Lower lobe of right lung (tissue), 2 donors: ENCODE results near the gene PABPC1L. TPM values are rescaled to one million over a fixed set of nuclear protein-coding genes. Genes with fewer than 3 reads are reported as not detected.
A peak's percentile ranks its signal among the peaks of the same experiment; 100 is the strongest.

ENCODE experiments used
- ATAC-seq, 2 donors: fragments of 200-7000 bp; cut with Tn5 transposase; one replicate each; pipeline ENCODE4 v1.9.1; 2020 to 2022; ENCODE audit warnings: mild to moderate bottlenecking in 2 of 2, moderate library complexity in 2 of 2
- DNase-seq: peaks from one replicate; pipeline ENCODE4 v3.0.0-alpha.2; 2020
- H3K27ac ChIP-seq: fragments of 200-600 bp; one replicate; pipeline ENCODE4 v1.8.0; 2022
- H3K27me3 ChIP-seq: fragments of 200-600 bp; one replicate; pipeline ENCODE4 v1.8.0; 2022; ENCODE audit warnings: low read depth
- H3K36me3 ChIP-seq: fragments of 200-600 bp; one replicate; pipeline ENCODE4 v1.8.0; 2022; ENCODE audit warnings: mild to moderate bottlenecking
- H3K4me1 ChIP-seq: fragments of 200-600 bp; one replicate; pipeline ENCODE4 v1.8.0; 2022
- H3K4me3 ChIP-seq: fragments of 200-600 bp; one replicate; pipeline ENCODE4 v1.8.0; 2022; ENCODE audit warnings: mild to moderate bottlenecking
- H3K9me3 ChIP-seq: fragments of 200-600 bp; one replicate; pipeline ENCODE4 v1.8.0; 2022
- intact Hi-C: fragments of 100-400 bp; cut with DNase I; formaldehyde crosslinking; loops from one replicate; pipeline ENCODE4 v1.11.0; 2022
- total RNA-seq: library from RNA; stranded (reverse); fragmentation: NEBNext Ultra II Directional; extraction: Animal tissue kit (Norgen Biotek cat#: 25700); gene quantifications from one replicate; pipeline ENCODE4 v1.2.1, GENCODE V29; 2021
- TF ChIP-seq, protein P1 (sequence below): fragments of 200-600 bp; IDR thresholded peaks from one replicate; pipeline ENCODE4 v1.8.0; 2022; ENCODE audit warnings: antibody characterized with exemption, mild to moderate bottlenecking
- donor health status: DM: no; HTN: yes; CAD: no; lungs with severe emphysema.

PABPC1L gene
- total RNA-seq, 1 donor from 2014 or later = 56.3 TPM

DNA sequence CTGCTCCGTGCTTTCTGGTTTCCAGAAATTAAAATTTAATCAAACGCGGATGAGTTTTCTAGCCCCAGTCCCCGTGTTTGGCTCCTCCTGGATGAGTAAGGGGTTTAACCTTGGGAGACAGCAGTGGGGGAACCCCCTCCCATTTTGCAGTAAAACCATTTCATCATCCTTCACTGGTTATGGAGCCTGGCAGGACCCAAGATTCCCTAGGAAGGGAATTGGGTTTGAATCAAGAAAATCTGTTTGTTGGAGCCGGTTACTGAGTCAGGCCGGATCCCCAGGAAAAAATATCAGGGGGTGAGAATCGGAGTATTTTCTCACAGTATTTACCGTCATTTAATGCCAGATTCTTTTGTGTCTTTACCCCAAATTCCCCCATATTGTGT is 23.6 kb upstream of the PABPC1L start:
- intact Hi-C loops = no loop called here
- DNase-seq = no peak
- H3K4me3 ChIP-seq = peak overlapping the region; percentile 77
- no peak for ATAC-seq
- H3K36me3 ChIP-seq = peaks cover 3% of the 10 kb centered on the region
- peak overlapping the region; percentile 99 for H3K27ac ChIP-seq
- no peaks in the 10 kb centered on the region for H3K27me3 ChIP-seq
- H3K4me1 ChIP-seq = peaks cover 56% of the 10 kb centered on the region
- TF ChIP-seq, protein P1, sequence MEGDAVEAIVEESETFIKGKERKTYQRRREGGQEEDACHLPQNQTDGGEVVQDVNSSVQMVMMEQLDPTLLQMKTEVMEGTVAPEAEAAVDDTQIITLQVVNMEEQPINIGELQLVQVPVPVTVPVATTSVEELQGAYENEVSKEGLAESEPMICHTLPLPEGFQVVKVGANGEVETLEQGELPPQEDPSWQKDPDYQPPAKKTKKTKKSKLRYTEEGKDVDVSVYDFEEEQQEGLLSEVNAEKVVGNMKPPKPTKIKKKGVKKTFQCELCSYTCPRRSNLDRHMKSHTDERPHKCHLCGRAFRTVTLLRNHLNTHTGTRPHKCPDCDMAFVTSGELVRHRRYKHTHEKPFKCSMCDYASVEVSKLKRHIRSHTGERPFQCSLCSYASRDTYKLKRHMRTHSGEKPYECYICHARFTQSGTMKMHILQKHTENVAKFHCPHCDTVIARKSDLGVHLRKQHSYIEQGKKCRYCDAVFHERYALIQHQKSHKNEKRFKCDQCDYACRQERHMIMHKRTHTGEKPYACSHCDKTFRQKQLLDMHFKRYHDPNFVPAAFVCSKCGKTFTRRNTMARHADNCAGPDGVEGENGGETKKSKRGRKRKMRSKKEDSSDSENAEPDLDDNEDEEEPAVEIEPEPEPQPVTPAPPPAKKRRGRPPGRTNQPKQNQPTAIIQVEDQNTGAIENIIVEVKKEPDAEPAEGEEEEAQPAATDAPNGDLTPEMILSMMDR = no peak
- no peaks in the 10 kb centered on the region for H3K9me3 ChIP-seq

DNA sequence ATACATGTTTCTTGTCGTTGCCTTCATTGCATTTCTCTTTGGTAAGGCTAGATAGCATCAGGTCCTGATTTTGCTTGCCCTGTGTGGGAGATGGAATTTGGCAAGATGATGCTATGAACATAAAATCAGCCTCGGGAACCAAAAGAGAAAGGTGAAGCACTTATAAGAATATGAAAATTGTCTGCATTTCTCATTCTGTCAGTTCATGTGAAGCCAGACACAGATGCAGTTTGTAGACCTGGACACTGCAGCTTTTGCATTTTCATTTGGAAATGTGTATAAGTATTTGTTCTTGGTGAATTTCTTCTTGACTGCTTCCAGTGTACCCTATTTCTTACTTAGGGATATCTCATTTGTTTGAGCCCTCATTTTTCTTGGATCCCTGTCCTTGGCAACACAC is 23.0 kb upstream of the PABPC1L start:
- Histone ChIP-seq H3K27ac (no peak overlapping the region), H3K9me3 (no peaks in the 10 kb centered on the region), H3K27me3 (no peaks in the 10 kb centered on the region), H3K4me3 (peak overlapping the region; percentile 77), H3K4me1 (peaks cover 62% of the 10 kb centered on the region), H3K36me3 (peaks cover 3% of the 10 kb centered on the region)
- TF ChIP-seq, protein P1 = no peak
- ATAC-seq = no peak
- DNase-seq = no peak
- intact Hi-C loops = no loop called here

DNA sequence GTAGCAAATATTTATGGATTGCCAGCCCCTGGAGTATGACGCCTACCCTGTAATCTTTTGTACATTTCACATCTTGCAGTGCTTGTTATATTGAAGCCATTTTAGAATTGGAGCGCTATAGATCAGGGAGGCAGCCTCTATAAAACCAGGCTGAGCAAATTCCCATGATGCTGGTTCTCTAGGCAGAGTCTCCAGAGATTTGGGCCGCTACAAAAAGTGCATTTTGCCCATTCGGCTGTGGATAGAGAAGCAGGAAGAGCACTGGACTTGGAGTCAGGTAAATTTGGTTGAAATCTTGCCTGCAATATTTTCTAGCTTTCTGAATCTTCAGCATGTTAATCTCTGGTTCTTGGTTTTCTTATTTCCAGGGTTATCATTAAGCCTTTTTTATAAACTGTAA is 22.4 kb upstream of the PABPC1L start:
- Histone ChIP-seq H3K9me3 (no peaks in the 10 kb centered on the region), H3K27me3 (no peaks in the 10 kb centered on the region), H3K4me1 (peaks cover 66% of the 10 kb centered on the region), H3K4me3 (peak overlapping the region; percentile 77), H3K27ac (no peak overlapping the region), H3K36me3 (peaks cover 3% of the 10 kb centered on the region)
- DNase-seq (no peak), ATAC-seq (no peak)
- TF ChIP-seq, protein P1 = no peak
- intact Hi-C loops = no loop called here

DNA sequence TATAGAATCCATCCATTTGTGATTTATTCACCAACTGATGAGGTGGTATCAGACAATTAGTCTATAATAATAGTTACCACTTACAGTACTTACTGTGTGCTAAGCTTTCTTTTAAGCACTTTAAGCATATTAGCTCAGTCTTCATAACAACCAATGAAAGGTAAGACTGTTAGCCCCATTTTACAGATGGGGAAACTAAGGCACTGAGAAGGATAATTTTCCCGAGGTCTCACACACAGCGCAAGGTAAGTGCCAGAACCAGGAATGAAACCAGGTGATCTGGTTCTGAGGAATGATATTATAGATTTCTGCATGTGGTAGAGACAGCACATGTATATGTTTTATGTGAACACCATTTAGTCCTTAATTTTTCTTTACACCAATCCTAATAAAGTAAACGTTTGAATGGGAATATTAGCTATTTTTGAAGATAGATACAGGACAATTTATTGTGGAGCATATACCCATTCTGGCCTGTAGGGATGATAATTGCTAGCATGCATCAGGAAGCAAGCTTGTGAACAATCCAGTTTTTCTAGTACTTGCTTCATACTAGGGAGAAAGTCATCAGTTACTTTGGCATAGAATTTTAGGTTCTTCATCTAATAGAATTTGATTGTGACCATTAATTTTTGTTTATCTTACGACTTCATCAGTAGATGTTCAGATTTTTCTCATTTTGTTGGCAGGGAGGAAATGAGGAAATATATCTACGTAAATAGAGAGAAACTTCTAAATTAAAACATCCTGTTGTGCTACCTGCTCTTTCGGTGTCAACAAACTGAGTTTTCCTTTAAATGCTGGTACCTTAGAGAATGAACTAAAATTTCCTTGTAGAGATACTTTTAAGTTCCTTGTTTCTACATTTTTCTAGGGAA is 21.4 kb upstream of the PABPC1L start:
- DNase-seq = no peak
- no peak for ATAC-seq
- Histone ChIP-seq H3K27ac (no peak overlapping the region), H3K4me3 (peak overlapping the region; percentile 77), H3K36me3 (peaks cover 3% of the 10 kb centered on the region), H3K9me3 (no peaks in the 10 kb centered on the region), H3K27me3 (no peaks in the 10 kb centered on the region), H3K4me1 (peaks cover 76% of the 10 kb centered on the region)
- TF ChIP-seq, protein P1 = peak; percentile 33
- intact Hi-C loops = no loop called here

DNA sequence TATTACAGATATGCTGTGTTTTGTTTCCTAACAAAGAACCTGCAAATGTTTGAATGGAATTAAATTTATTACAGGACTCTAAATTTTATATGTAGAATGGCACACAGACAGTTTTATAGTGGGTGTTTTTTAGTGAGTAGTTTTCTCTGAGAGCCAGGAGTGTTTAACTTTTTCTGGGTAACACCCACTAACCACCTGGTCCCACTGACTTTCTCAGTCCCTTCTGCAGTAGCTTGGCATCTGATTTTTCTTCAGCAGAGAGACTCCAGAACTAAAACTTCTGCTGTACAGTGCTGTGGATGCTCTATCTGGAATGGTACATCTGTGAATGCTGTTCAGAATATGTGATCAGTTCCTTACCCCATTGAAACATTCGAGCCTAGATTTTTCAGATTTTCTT is 18.0 kb upstream of the PABPC1L start:
- no peaks in the 10 kb centered on the region for H3K27me3 ChIP-seq
- peaks cover 3% of the 10 kb centered on the region for H3K36me3 ChIP-seq
- no peak for ATAC-seq
- DNase-seq = no peak
- no peak overlapping the region for H3K27ac ChIP-seq
- no peak overlapping the region for H3K4me3 ChIP-seq
- TF ChIP-seq, protein P1 = no peak
- peaks cover 97% of the 10 kb centered on the region for H3K4me1 ChIP-seq
- no peaks in the 10 kb centered on the region for H3K9me3 ChIP-seq
- intact Hi-C loops = no loop called here
